GM19467 (cell line): ENCODE measurements around the gene MARCHF3.
A peak's percentile ranks its signal among the peaks of the same experiment; 100 is the strongest.
"Not testable (repeated sequence)": the region's sequence is repeated elsewhere in the genome, so short reads cannot be mapped to it uniquely, and the experiment has no call there.

Source experiments
- ATAC-seq: cut with Tn5 transposase; IDR thresholded peaks from one replicate; pipeline ENCODE4 v1.9.1; 2021; ENCODE audit warnings: mild to moderate bottlenecking, moderate library complexity; ENCODE audit not compliant: unreplicated experiment

MARCHF3 gene

GRCh38 chr5:126881821-126882600 lies 148.3 kb downstream of the MARCHF3 start:
- ATAC-seq = no peak

GRCh38 chr5:126878634-126879033 lies 151.7 kb downstream of the MARCHF3 start:
- ATAC-seq = no peak

GRCh38 chr5:126878085-126878484 lies 152.3 kb downstream of the MARCHF3 start:
- no peak for ATAC-seq

DNA sequence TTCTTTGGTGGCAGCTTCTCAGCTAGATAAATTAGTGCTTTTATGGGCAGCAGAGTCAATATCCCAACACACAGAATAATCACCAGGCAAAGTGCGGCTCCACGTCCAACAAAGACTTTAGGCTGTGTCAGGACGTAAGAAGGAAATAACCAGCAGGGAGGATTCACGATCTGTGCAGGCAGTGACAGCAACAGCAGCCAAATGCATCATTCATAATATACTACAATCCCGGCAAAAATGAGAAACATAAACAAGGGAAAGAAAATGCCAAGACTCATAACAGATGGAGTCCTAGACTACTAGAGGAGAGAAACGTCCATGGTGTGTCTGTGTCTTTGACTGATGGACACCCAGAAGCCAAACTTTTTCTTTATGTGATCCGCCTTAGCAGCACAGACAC lies 152.8 kb downstream of the MARCHF3 start:
- ATAC-seq = no peak

DNA sequence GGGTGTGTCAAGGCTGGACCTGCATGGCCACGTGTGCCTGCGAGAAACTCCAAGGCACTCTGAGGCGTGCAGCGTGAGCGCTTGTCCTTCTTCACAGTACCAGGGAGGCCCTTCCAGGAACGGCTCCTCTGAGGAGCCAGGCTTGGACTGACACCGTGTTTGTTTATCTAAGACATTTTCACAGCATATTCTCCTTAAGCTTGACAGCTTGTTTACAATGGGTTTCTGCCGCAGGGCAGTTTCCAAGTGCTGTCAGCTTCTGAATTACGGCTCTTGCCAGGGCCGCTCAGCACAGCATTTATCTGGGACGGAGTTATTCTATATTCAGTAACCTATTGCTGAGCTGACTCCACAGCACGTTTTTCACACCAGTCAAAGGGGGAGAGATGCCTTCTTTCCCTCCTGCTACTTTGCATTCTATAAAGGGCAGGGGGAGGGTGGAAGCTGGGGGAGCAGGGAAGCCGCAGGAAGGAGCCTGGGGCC lies 155.0 kb downstream of the MARCHF3 start:
- no peak for ATAC-seq

GRCh38 chr5:126872561-126873354 lies 157.6 kb downstream of the MARCHF3 start:
- no peak for ATAC-seq

DNA sequence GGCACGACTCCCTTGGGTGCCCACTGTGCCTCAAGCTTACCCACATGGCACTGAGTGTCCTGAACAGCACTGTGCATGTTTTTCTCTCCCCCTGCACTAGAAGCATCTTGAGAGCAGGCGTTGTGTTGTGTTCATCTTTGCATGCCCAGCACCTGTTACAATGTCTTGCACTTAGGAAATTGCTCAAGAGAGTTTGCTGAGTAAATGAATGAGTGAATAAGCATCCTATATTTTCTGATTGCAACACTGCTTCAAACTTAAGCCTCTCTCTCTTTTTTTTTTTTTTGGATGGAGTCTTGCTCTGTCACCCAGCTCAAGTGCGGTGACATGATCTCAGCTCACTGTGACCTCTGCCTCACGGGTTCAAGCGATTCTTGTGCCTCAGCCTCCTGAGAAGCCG lies 158.9 kb downstream of the MARCHF3 start:
- no peak for ATAC-seq

- ATAC-seq = peak; percentile 68
These were observed 161.3 kb downstream of the MARCHF3 start for GRCh38 chr5:126869005-126869451.

GRCh38 chr5:126868338-126869004 lies 161.9 kb downstream of the MARCHF3 start:
- ATAC-seq = no peak

DNA sequence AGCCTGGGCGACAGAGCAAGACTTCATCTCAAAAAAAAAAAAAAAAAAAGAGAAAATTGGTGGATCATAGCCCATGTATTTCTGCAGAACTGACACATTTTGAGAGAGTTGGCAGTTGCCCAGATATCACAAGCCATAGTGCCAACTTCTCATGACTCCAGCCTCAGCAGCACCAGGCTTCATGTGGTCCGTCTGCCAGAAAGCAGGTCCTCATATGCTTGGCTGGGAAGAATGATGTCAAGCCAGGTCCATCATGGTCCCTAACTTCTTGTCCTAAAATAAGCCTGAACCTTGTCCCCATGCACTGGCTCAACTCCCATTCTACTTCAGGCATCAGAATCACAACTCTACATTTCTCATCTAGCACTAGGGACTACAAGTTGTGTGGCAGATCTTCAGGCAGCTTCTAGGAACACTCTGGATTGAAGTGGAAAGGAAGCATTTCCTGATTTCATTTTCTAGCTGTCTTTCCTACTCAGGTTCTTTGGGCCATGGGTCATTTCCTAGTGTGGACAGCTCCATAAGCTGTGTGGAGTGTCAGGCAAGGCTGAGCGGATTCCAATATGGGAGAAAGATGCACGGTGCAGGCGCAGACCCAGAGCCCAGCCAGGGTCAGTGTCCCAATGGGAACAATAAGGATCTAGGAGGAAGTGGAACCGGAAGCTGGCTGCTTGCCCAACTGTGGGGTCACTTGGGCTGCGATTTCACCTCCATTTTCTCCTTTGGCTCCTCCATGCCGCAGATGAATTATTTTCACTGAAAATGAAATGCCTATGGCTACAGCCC lies 163.3 kb downstream of the MARCHF3 start:
- no peak for ATAC-seq

DNA sequence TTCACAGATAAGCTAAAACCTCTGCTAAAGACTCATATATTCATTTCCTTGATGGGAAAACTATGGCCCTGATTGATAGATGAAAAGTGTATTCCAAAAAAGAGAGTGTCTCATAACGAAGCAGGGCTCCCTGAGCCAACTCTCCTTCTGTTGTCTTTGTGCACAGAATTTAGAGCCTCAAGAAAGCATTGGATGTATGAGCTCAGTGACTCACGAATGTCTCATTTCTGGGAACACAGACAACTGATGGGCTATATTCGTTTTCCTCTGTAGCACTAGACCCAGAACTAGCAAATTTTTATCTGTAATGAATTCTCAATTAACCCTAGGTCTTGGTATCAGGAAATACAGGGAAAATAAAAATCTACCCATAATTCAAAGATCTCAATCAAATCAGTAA lies 165.1 kb downstream of the MARCHF3 start:
- ATAC-seq = no peak

DNA sequence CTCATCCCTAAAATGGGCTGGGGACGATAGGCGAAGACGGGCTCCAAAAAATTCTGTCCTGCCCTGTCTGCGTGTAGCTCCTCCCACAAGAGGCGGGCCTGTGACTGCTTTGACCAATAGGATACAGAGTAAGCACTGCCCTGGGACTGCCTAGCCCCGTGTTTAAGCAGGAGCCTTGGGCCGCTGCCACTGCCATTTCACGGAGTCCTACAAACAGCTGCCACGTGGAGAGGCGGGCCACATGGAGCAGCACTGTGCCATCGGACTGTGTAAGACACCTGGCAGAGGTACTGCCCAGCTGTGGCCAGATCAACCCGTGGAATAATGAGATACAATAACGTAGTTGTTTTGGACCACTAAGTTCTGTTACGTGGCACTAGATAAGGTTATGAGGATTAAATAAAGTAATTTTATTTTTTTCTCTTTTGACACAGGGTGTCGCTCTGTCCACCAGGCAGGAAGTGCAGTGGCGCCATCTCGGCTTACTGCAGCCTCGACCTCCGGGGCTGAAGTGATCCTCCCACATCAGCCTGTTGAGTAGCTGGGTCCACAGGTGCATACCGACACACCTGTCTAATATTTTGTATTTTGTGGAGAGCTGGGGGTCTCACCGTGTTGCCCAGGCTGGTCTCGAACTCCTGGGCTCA lies 166.2 kb downstream of the MARCHF3 start:
- no peak for ATAC-seq

- no peak for ATAC-seq
These were observed 167.0 kb downstream of the MARCHF3 start for GRCh38 chr5:126863402-126863801.

GRCh38 chr5:126858441-126858840 lies 171.9 kb downstream of the MARCHF3 start:
- ATAC-seq = no peak

GRCh38 chr5:126857472-126858410 lies 172.6 kb downstream of the MARCHF3 start:
- ATAC-seq = no peak

- ATAC-seq = no peak
These were observed 175.1 kb downstream of the MARCHF3 start for GRCh38 chr5:126855266-126855665.

- ATAC-seq = no peak
These were observed 175.7 kb downstream of the MARCHF3 start for GRCh38 chr5:126854526-126855110.

DNA sequence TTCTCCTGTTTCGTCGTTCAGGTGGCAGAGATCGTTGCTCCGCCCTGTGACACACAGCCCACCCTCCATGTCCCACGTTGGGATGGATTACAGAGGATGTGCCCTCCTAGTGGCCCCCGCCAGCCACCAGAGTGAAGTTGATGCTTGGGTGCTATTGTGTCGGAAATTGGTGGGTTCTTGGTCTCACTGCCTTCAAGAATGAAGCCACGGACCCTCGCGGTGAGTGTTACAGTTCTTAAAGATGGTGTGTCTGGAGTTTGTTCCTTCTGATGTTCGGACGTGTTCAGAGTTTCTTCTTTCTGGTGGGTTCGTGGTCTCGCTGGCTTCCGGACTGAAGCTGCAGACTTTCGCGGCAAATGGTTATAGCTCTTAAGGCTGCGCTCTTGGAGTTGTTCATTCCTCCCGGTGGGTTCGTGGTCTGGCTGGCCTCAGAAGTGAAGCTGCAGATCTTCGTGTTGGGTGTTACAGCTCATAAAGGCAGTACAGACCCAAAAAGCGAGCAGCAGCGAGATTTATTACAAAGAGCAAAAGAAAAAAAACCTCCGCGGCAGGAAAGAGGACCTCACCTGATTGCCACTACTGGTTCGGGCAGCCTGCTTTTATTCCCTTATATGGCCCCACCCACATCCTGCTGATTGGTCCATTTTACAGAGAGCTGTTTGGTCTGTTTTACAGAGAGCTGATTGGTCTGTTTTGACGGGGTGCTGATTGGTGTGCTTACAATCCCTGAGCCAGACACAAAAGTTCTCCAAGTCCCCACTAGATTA lies 176.6 kb downstream of the MARCHF3 start:
- ATAC-seq = not testable (repeated sequence)
